GOT3 (cell line): ENCODE data around the gene NUP98.
"Not testable (repeated sequence)": the region's sequence is repeated elsewhere in the genome, so short reads cannot be mapped to it uniquely, and the experiment has no call there.

Experiments used
- DNase-seq: peaks from one replicate; lab custom pipeline; 2025; ENCODE audit warnings: mixed read lengths; lab: John Stamatoyannopoulos, UW

NUP98 gene

DNA sequence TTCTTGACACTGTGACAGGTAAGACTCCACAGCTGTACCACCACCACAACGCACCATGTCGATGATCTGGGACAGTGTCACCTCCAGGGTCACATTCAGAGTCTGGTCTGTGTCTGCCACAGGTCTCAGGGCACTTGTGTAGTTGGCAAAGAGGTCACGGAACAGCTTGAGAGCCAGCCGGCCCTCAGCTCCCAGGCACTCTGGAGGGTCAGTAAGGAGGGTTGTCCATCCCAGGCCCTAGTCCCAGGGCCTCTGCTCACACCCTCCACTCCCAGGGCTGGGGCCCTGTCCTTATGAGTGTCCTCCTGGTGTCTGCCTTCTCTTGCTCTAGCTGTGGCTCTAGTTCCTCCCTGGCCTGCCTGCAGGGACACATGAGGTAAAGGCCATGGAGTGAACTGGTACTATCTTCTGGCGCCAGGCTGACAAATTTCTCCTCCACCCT is 127.6 kb downstream of the NUP98 start:
- no peak for DNase-seq

DNA sequence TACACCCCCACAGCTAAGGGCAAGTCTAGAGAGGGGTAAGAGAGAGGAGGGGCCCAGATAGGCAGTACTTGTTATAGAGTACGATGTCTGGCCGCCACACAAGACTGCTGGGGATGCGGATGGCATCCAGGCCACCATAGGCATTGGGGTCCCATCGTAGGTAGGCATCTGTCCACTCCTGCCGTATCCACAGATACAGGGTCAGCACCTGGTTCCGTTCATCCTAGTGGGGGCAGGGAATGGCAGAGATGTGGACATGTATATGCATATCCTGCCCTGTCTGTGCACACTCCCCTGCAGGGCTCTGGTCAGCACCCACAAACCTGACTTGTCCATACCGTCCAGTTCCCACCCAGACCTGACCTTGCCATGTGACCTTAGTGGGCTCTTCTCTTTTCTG is 128.2 kb downstream of the NUP98 start:
- DNase-seq, result no peak

GRCh38 chr11:3667149-3668035 is 130.0 kb downstream of the NUP98 start:
- no peak for DNase-seq

- no peak for DNase-seq
These were observed 131.3 kb downstream of the NUP98 start for GRCh38 chr11:3666023-3666530.

DNA sequence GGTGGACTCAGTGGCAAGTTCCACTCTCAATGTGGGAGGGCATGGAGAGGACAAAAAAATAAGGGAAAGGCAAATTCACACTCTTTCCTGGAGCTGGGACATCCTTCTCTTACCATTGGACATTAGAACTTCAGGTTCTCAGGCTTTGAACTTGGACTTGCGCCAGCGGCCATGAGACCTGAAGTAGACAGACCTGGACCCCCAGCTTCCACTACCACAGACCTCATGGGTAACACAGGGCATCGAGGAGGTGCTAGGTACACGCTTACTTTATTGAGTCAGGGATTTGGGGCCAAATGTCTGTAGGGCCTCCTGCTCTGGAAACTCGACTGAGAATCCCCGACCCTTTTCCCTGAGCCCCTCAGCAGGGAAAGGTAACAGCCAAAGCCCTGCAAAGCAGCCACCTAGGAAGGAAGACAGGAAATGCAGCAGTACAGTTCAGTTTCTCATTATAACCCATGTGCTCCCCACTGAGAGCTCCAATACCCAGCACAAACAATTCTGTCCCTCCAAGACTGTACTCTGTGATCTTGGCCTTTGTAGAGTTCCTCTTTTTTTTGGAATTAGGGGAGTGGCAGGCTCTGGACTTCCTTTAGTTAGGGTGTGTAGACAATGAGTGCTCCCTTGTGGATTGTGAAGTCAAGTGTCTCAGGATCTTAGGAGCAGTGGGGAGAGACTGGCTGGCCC is 131.9 kb downstream of the NUP98 start:
- DNase-seq, result no peak

DNA sequence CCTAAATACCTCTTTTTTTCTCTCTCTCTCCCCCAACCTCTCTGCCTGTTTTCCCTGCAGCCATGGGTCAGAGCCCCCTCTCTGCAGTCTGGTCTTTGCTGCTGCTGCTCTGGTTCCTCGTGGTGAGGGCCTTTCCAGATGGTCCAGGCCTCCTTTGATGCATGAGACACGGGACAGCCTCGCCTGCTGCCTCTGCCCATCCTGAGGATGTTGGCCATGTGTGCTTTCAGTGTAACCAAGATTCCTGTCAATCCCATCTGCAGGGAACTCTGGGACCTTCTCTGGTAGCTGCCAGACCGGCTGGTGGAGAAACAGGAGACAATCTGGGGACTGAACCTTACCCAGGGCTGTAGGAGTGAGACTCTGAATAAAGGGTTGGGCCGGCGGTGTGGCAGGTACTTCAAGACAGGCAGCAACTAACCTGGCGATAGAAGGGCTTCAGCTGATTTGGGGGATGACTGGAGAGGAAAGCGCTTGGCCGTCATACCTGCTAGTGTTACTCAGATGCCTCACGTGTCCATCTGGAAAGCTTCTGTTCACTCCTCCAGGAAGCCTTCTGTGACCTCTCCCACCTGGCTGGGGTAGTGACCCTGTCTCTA is 133.2 kb downstream of the NUP98 start:
- DNase-seq, result no peak

GRCh38 chr11:3662856-3663255 is 134.5 kb downstream of the NUP98 start:
- DNase-seq, result no peak

- no peak for DNase-seq
These were observed 136.4 kb downstream of the NUP98 start for GRCh38 chr11:3660960-3661359.

- DNase-seq, result no peak
These were observed 137.5 kb downstream of the NUP98 start for GRCh38 chr11:3659595-3660515.

DNA sequence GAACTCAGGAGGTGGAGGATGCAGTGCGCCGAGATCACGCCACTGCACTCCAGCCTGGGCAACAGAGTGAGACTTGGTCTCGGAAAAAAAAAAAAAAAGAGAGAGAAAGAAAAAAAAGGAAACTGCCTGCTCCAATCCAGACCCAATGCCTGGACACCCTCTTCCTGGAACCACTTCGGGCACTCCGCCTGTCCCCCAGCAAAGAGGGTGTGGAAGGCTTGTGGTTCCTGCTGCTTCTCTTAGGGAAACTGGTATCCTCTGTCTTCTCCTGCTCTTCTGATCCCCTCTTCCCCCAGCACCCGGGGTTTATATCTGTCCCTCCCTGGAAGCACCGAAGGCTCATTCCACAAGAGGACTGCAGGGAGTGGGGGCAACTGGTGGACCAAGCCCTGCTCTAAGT is 139.1 kb downstream of the NUP98 start:
- no peak for DNase-seq

DNA sequence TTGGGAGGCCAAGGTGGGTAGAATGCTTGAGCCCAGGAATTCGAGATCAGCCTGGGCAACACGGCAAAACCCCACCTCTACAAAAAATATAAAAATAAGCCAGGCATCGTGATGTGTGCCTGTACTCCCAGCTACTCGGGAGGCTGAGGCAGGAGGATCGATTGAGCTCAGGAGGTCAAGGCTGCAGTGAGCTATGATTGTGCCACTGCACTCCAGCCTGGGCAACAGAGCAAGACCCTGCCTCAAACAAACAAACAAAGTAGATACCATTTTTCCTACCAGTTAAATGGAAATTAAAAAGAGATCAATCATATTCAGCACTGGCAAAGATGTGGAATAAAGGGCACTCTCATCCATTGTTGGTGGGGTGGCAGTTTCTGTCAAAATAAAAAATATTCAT is 140.0 kb downstream of the NUP98 start:
- DNase-seq, result not testable (repeated sequence)

- no peak for DNase-seq
These were observed 141.8 kb downstream of the NUP98 start for GRCh38 chr11:3655547-3655946.

- DNase-seq, result not testable (repeated sequence)
These were observed 144.8 kb downstream of the NUP98 start for GRCh38 chr11:3652514-3652913.

GRCh38 chr11:3649374-3649773 is 148.0 kb downstream of the NUP98 start:
- not testable (repeated sequence) for DNase-seq

GRCh38 chr11:3648843-3649242 is 148.5 kb downstream of the NUP98 start:
- not testable (repeated sequence) for DNase-seq

- no peak for DNase-seq
These were observed 151.8 kb downstream of the NUP98 start for GRCh38 chr11:3645552-3645951.

DNA sequence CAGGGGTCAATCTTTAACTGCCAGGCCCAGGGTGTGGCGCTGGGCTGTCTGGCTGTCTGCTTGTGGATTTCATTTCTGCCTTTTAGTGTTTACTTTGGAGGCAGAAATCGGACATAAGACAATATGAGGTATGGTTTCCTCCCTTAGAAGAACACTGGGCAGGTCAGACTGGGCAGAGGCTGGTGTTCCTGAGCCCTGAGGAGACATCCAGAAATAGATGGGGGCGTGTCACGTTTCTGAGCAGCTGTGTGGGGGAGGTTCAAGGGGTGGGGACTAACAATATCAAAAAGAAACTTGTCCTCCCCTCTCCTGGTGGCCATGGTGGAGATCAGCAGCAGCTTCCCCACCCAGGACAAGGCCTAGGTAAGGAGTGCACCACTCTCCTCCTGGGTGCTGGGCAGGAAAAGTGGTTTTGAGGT is 152.5 kb downstream of the NUP98 start, which contains the start of gene ART1:
Gene ART1, plus strand, starts transcription at position 312 of the 419 bp plus-strand sequence. CDS start 14,086 bp downstream, outside the sequence.
- no peak for DNase-seq

DNA sequence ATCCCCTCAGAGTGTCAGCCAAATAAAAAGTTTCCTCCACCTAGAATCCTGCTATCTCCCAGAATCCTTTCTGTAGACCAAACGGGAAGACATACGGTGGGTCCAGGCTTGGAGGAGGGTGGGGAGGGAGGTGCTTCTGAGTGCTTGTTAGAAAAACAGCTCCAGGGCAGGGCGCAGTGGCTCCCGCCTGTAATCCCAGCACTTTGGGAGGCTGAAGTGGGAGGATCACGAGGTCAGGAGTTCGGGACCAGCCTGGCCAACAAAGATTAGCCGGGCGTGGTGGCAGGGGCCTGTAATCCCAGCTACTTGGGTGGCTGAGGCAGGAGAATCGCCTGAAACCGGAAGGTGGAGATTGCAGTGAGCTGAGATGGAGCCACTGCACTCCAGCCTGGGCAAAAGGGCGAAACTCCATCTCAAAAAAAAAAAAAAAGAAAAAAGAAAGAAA is 154.2 kb downstream of the NUP98 start:
- not testable (repeated sequence) for DNase-seq

- DNase-seq, result no peak
These were observed 155.0 kb downstream of the NUP98 start for GRCh38 chr11:3642071-3642951.

DNA sequence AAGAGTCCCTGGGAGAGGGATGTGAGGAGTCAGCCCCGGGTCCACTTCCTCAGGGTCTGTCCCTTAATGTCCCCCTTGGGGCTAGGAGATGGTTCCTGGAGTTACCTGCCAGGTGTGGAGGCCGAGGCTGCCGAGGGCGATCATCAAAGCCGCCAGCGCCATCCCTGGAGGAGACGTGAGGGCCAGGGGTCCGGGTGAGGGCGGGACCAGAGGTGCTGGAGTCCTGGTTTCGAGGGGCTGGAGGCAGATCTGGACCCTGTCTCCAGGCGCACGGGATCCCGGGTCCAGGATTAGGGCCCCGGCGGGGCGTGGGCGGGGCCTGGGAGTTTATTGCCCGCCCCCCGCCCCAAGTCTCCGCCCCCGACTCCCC is 155.7 kb downstream of the NUP98 start, which contains the start of gene ART5:
Gene ART5, minus strand, starts transcription at position 292 of the 370 bp plus-strand sequence. Its CDS starts 130 bp downstream, at position 162.
- DNase-seq, result no peak
